ENCODE measurements around the gene CACNA2D3. TPM values are rescaled to one million over a fixed set of nuclear protein-coding genes. Genes with fewer than 3 reads are reported as not detected.

CACNA2D3 gene
- total RNA-seq, 1 experiment from 2014 or later: not detected

DNA sequence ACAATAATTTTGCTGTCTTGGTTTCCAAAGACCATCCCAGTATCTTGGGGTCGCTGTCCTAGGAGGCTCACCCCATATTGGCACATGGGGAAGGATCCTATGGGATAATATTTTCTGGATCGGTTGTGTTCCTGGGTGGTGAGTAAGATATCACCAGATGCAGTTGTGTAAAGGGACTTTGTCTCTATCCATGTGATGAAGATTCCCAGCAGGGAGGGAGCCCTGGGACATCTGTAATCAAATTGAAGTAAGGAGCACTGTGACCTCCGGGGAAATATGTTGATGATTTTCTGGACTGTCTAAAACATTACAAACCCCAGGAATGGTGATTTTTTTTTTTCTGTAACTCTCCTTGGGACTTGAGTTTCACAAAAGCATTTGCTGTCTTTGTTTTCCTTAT lies 841.7 kb downstream of the CACNA2D3 start:
- Histone ChIP-seq H3K36me3 (ENCODE audit: control insufficient read depth, insufficient read depth, low read length) (no peaks in the 10 kb centered on the region), H3K27me3 (replicated peaks; ENCODE audit: control insufficient read depth, insufficient read depth, low read length) (no peaks in the 10 kb centered on the region), H3K4me3 (ENCODE audit: low read depth, low read length) (no peak overlapping the region), H3K9me3 (no peaks in the 10 kb centered on the region), H3K4me1 (peaks cover 2% of the 10 kb centered on the region; the same call in 1 of the 2 replicates)
- DNase-seq: no peak
- H3K36me3 Mint-ChIP-seq (ENCODE audit: insufficient read depth, unreplicated experiment): no peaks in the 10 kb centered on the region
- intact Hi-C loops (cut with micrococcal nuclease; ENCODE audit: unreplicated experiment): no loop called here
- BruUV-seq (replicated peaks): no TSS peak
- H3K9me3 Mint-ChIP-seq (ENCODE audit: unreplicated experiment): no peaks in the 10 kb centered on the region
- TF ChIP-seq, protein P1, sequence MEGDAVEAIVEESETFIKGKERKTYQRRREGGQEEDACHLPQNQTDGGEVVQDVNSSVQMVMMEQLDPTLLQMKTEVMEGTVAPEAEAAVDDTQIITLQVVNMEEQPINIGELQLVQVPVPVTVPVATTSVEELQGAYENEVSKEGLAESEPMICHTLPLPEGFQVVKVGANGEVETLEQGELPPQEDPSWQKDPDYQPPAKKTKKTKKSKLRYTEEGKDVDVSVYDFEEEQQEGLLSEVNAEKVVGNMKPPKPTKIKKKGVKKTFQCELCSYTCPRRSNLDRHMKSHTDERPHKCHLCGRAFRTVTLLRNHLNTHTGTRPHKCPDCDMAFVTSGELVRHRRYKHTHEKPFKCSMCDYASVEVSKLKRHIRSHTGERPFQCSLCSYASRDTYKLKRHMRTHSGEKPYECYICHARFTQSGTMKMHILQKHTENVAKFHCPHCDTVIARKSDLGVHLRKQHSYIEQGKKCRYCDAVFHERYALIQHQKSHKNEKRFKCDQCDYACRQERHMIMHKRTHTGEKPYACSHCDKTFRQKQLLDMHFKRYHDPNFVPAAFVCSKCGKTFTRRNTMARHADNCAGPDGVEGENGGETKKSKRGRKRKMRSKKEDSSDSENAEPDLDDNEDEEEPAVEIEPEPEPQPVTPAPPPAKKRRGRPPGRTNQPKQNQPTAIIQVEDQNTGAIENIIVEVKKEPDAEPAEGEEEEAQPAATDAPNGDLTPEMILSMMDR (IDR thresholded peaks at IDR 0.05; ENCODE audit: insufficient read depth in 1 of 2, low read depth in 1 of 2, low read length in 1 of 2, severe bottlenecking in 1 of 2, unreplicated experiment in 1 of 2): no peak
- H3K4me3 Mint-ChIP-seq (ENCODE audit: unreplicated experiment): no peak overlapping the region
- CTCF ChIA-PET: no interaction called here
- POLR2A ChIA-PET: no interaction called here
- H3K4me1 Mint-ChIP-seq (ENCODE audit: low read depth, unreplicated experiment): no peaks in the 10 kb centered on the region
- H3K27me3 Mint-ChIP-seq (ENCODE audit: insufficient read depth, unreplicated experiment): peaks cover 8% of the 10 kb centered on the region
- H3K27ac Mint-ChIP-seq (ENCODE audit: unreplicated experiment): no peak overlapping the region

DNA sequence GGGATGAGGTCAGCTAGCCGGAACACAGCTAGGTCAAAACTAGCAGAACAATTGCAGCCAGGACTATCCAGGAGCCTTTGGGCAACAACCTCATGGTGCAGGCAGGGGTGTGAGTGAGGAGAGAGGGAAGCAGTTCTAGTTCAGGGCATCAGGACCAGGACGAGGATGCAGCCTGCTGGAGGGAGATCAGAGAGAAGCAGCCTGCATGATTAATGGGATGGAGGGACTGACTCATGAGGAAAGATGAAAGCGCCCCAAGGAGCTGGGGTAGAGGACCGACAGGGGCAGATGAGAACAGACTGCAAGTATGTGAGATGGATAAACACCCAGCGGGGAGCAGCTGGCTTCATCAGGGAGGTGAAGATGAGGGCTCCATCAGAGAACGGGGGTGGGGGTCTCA lies 843.4 kb downstream of the CACNA2D3 start:
- CTCF ChIA-PET: no interaction called here
- Mint-ChIP-seq H3K27ac (ENCODE audit: unreplicated experiment) (no peak overlapping the region), H3K4me1 (ENCODE audit: low read depth, unreplicated experiment) (no peaks in the 10 kb centered on the region), H3K27me3 (ENCODE audit: insufficient read depth, unreplicated experiment) (peaks cover 11% of the 10 kb centered on the region), H3K36me3 (ENCODE audit: insufficient read depth, unreplicated experiment) (no peaks in the 10 kb centered on the region), H3K9me3 (ENCODE audit: unreplicated experiment) (no peaks in the 10 kb centered on the region), H3K4me3 (ENCODE audit: unreplicated experiment) (no peak overlapping the region)
- TF ChIP-seq, protein P1 (IDR thresholded peaks at IDR 0.05; ENCODE audit: insufficient read depth in 1 of 2, low read depth in 1 of 2, low read length in 1 of 2, severe bottlenecking in 1 of 2, unreplicated experiment in 1 of 2): no peak
- Histone ChIP-seq H3K27me3 (replicated peaks; ENCODE audit: control insufficient read depth, insufficient read depth, low read length) (no peaks in the 10 kb centered on the region), H3K4me3 (ENCODE audit: low read depth, low read length) (no peak overlapping the region), H3K9me3 (no peaks in the 10 kb centered on the region), H3K4me1 (peaks cover 2% of the 10 kb centered on the region; the same call in 1 of the 2 replicates), H3K36me3 (ENCODE audit: control insufficient read depth, insufficient read depth, low read length) (no peaks in the 10 kb centered on the region)
- no peak for DNase-seq
- POLR2A ChIA-PET: no interaction called here
- intact Hi-C loops (cut with micrococcal nuclease; ENCODE audit: unreplicated experiment): no loop called here
- no TSS peak for BruUV-seq (replicated peaks)

DNA sequence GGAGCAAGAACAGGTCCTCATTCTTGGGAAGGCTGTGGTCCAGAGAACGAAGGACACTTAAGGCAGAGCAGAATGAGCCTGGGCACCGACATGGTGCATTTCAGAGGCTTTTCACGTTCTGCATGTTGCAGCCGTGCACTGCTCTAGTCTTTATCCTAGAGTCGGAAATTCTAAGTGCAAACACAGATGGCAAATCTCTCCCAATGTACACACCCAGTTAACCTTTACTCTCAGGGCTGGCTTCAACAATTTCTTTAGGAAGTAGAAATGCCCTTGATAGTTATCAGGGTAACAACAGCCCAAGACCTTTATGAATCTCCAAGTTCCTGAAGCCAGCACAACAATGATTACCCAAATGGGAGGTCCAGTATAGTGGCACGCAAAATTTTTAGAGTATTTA lies 844.6 kb downstream of the CACNA2D3 start:
- Histone ChIP-seq H3K4me3 (ENCODE audit: low read depth, low read length) (no peak overlapping the region), H3K9me3 (no peaks in the 10 kb centered on the region), H3K36me3 (ENCODE audit: control insufficient read depth, insufficient read depth, low read length) (no peaks in the 10 kb centered on the region), H3K4me1 (peaks cover 2% of the 10 kb centered on the region; the same call in 1 of the 2 replicates), H3K27me3 (replicated peaks; ENCODE audit: control insufficient read depth, insufficient read depth, low read length) (no peaks in the 10 kb centered on the region)
- TF ChIP-seq, protein P1 (IDR thresholded peaks at IDR 0.05; ENCODE audit: insufficient read depth in 1 of 2, low read depth in 1 of 2, low read length in 1 of 2, severe bottlenecking in 1 of 2, unreplicated experiment in 1 of 2): no peak
- H3K27ac Mint-ChIP-seq (ENCODE audit: unreplicated experiment): no peak overlapping the region
- BruUV-seq (replicated peaks): no TSS peak
- no peak for DNase-seq
- no peaks in the 10 kb centered on the region for H3K4me1 Mint-ChIP-seq (ENCODE audit: low read depth, unreplicated experiment)
- CTCF ChIA-PET: no interaction called here
- no peaks in the 10 kb centered on the region for H3K9me3 Mint-ChIP-seq (ENCODE audit: unreplicated experiment)
- H3K4me3 Mint-ChIP-seq (ENCODE audit: unreplicated experiment): no peak overlapping the region
- H3K27me3 Mint-ChIP-seq (ENCODE audit: insufficient read depth, unreplicated experiment): peaks cover 11% of the 10 kb centered on the region
- POLR2A ChIA-PET: no interaction called here
- no peaks in the 10 kb centered on the region for H3K36me3 Mint-ChIP-seq (ENCODE audit: insufficient read depth, unreplicated experiment)
- intact Hi-C loops (cut with micrococcal nuclease; ENCODE audit: unreplicated experiment): no loop called here

All from Caco-2 (cell line).